ENCODE data around the gene HECTD2.

HECTD2 gene

GRCh38 chr10:91479583-91479982, 69.4 kb downstream of the HECTD2 start:
- no peak overlapping the region for H3K4me3 ChIP-seq (ENCODE audit: low read depth, low read length)
- no peaks in the 10 kb centered on the region for H3K36me3 ChIP-seq (ENCODE audit: control insufficient read depth, insufficient read depth, low read length)
- H3K27me3 ChIP-seq (ENCODE audit: control insufficient read depth, insufficient read depth, low read length): no peaks in the 10 kb centered on the region
- H3K27ac ChIP-seq (ENCODE audit: low read depth, low read length): no peak overlapping the region
- H3K4me1 ChIP-seq (ENCODE audit: control insufficient read depth, insufficient read depth, low read length): no peaks in the 10 kb centered on the region
- no peak overlapping the region for H3K9ac ChIP-seq (ENCODE audit: low read depth, low read length)
- no peaks in the 10 kb centered on the region for H3K9me3 ChIP-seq (ENCODE audit: control insufficient read depth, insufficient read depth, low read length)

GRCh38 chr10:91487911-91488582, 77.9 kb downstream of the HECTD2 start:
- H3K27me3 ChIP-seq (ENCODE audit: control insufficient read depth, insufficient read depth, low read length): no peaks in the 10 kb centered on the region
- no peak overlapping the region for H3K9ac ChIP-seq (ENCODE audit: low read depth, low read length)
- H3K4me1 ChIP-seq (ENCODE audit: control insufficient read depth, insufficient read depth, low read length): no peaks in the 10 kb centered on the region
- no peak overlapping the region for H3K4me3 ChIP-seq (ENCODE audit: low read depth, low read length)
- H3K36me3 ChIP-seq (ENCODE audit: control insufficient read depth, insufficient read depth, low read length): peaks cover 4% of the 10 kb centered on the region; the same call in 1 of the 2 replicates
- H3K9me3 ChIP-seq (ENCODE audit: control insufficient read depth, insufficient read depth, low read length): no peaks in the 10 kb centered on the region
- H3K27ac ChIP-seq (ENCODE audit: low read depth, low read length): no peak overlapping the region

GRCh38 chr10:91493313-91493712, 83.2 kb downstream of the HECTD2 start:
- Histone ChIP-seq H3K36me3 (ENCODE audit: control insufficient read depth, insufficient read depth, low read length) (no peaks in the 10 kb centered on the region), H3K9me3 (ENCODE audit: control insufficient read depth, insufficient read depth, low read length) (no peaks in the 10 kb centered on the region), H3K4me1 (ENCODE audit: control insufficient read depth, insufficient read depth, low read length) (no peaks in the 10 kb centered on the region), H3K27me3 (ENCODE audit: control insufficient read depth, insufficient read depth, low read length) (no peaks in the 10 kb centered on the region), H3K4me3 (ENCODE audit: low read depth, low read length) (no peak overlapping the region), H3K9ac (ENCODE audit: low read depth, low read length) (no peak overlapping the region), H3K27ac (ENCODE audit: low read depth, low read length) (no peak overlapping the region)

GRCh38 chr10:91495402-91495801, 85.3 kb downstream of the HECTD2 start:
- Histone ChIP-seq H3K27ac (ENCODE audit: low read depth, low read length) (no peak overlapping the region), H3K9ac (ENCODE audit: low read depth, low read length) (no peak overlapping the region), H3K36me3 (ENCODE audit: control insufficient read depth, insufficient read depth, low read length) (no peaks in the 10 kb centered on the region), H3K9me3 (ENCODE audit: control insufficient read depth, insufficient read depth, low read length) (no peaks in the 10 kb centered on the region), H3K4me1 (ENCODE audit: control insufficient read depth, insufficient read depth, low read length) (no peaks in the 10 kb centered on the region), H3K4me3 (ENCODE audit: low read depth, low read length) (no peak overlapping the region), H3K27me3 (ENCODE audit: control insufficient read depth, insufficient read depth, low read length) (no peaks in the 10 kb centered on the region)

- Histone ChIP-seq H3K4me1 (ENCODE audit: control insufficient read depth, insufficient read depth, low read length) (no peaks in the 10 kb centered on the region), H3K9ac (ENCODE audit: low read depth, low read length) (no peak overlapping the region), H3K27me3 (ENCODE audit: control insufficient read depth, insufficient read depth, low read length) (no peaks in the 10 kb centered on the region), H3K27ac (ENCODE audit: low read depth, low read length) (no peak overlapping the region), H3K9me3 (ENCODE audit: control insufficient read depth, insufficient read depth, low read length) (no peaks in the 10 kb centered on the region), H3K4me3 (ENCODE audit: low read depth, low read length) (no peak overlapping the region), H3K36me3 (ENCODE audit: control insufficient read depth, insufficient read depth, low read length) (no peaks in the 10 kb centered on the region)
Observed at GRCh38 chr10:91496016-91496415, 85.9 kb downstream of the HECTD2 start.

- H3K9me3 ChIP-seq (ENCODE audit: control insufficient read depth, insufficient read depth, low read length): no peaks in the 10 kb centered on the region
- H3K4me3 ChIP-seq (ENCODE audit: low read depth, low read length): no peak overlapping the region
- H3K4me1 ChIP-seq (ENCODE audit: control insufficient read depth, insufficient read depth, low read length): no peaks in the 10 kb centered on the region
- 0 out of 2 replicates have a peak, but pooled peaks cover 5% of the 10 kb centered on the region for H3K36me3 ChIP-seq (ENCODE audit: control insufficient read depth, insufficient read depth, low read length)
- no peak overlapping the region for H3K9ac ChIP-seq (ENCODE audit: low read depth, low read length)
- H3K27ac ChIP-seq (ENCODE audit: low read depth, low read length): no peak overlapping the region
- no peaks in the 10 kb centered on the region for H3K27me3 ChIP-seq (ENCODE audit: control insufficient read depth, insufficient read depth, low read length)
Observed at GRCh38 chr10:91511549-91512330, 101.6 kb downstream of the HECTD2 start.

GRCh38 chr10:91512458-91512857, 102.3 kb downstream of the HECTD2 start:
- H3K9ac ChIP-seq (ENCODE audit: low read depth, low read length): no peak overlapping the region

GRCh38 chr10:91513598-91514424, 103.7 kb downstream of the HECTD2 start:
- H3K9ac ChIP-seq (ENCODE audit: low read depth, low read length): no peak overlapping the region
- no peaks in the 10 kb centered on the region for H3K9me3 ChIP-seq (ENCODE audit: control insufficient read depth, insufficient read depth, low read length)
- H3K4me1 ChIP-seq (ENCODE audit: control insufficient read depth, insufficient read depth, low read length): no peaks in the 10 kb centered on the region
- no peak overlapping the region for H3K4me3 ChIP-seq (ENCODE audit: low read depth, low read length)
- 0 out of 2 replicates have a peak, but pooled peaks cover 5% of the 10 kb centered on the region for H3K36me3 ChIP-seq (ENCODE audit: control insufficient read depth, insufficient read depth, low read length)
- H3K27ac ChIP-seq (ENCODE audit: low read depth, low read length): no peak overlapping the region
- H3K27me3 ChIP-seq (ENCODE audit: control insufficient read depth, insufficient read depth, low read length): no peaks in the 10 kb centered on the region

More at GRCh38 chr10:91512458-91512857, 102.3 kb downstream of the HECTD2 start:
- Histone ChIP-seq H3K9me3 (ENCODE audit: control insufficient read depth, insufficient read depth, low read length) (no peaks in the 10 kb centered on the region), H3K27me3 (ENCODE audit: control insufficient read depth, insufficient read depth, low read length) (no peaks in the 10 kb centered on the region), H3K4me3 (ENCODE audit: low read depth, low read length) (no peak overlapping the region), H3K27ac (ENCODE audit: low read depth, low read length) (no peak overlapping the region), H3K4me1 (ENCODE audit: control insufficient read depth, insufficient read depth, low read length) (no peaks in the 10 kb centered on the region), H3K36me3 (ENCODE audit: control insufficient read depth, insufficient read depth, low read length) (0 out of 2 replicates have a peak, but pooled peaks cover 5% of the 10 kb centered on the region)

- H3K27me3 ChIP-seq (ENCODE audit: control insufficient read depth, insufficient read depth, low read length): no peaks in the 10 kb centered on the region
- no peak overlapping the region for H3K27ac ChIP-seq (ENCODE audit: low read depth, low read length)
- no peaks in the 10 kb centered on the region for H3K4me1 ChIP-seq (ENCODE audit: control insufficient read depth, insufficient read depth, low read length)
- no peaks in the 10 kb centered on the region for H3K9me3 ChIP-seq (ENCODE audit: control insufficient read depth, insufficient read depth, low read length)
- no peak overlapping the region for H3K4me3 ChIP-seq (ENCODE audit: low read depth, low read length)
- H3K36me3 ChIP-seq (ENCODE audit: control insufficient read depth, insufficient read depth, low read length): 0 out of 2 replicates have a peak, but pooled peaks cover 5% of the 10 kb centered on the region
- no peak overlapping the region for H3K9ac ChIP-seq (ENCODE audit: low read depth, low read length)
Observed at GRCh38 chr10:91514787-91515186, 104.6 kb downstream of the HECTD2 start.

- H3K4me1 ChIP-seq (ENCODE audit: control insufficient read depth, insufficient read depth, low read length): no peaks in the 10 kb centered on the region
- H3K27ac ChIP-seq (ENCODE audit: low read depth, low read length): no peak overlapping the region
- H3K9me3 ChIP-seq (ENCODE audit: control insufficient read depth, insufficient read depth, low read length): no peaks in the 10 kb centered on the region
- H3K36me3 ChIP-seq (ENCODE audit: control insufficient read depth, insufficient read depth, low read length): 0 out of 2 replicates have a peak, but pooled peaks cover 4% of the 10 kb centered on the region
- no peak overlapping the region for H3K9ac ChIP-seq (ENCODE audit: low read depth, low read length)
- no peak overlapping the region for H3K4me3 ChIP-seq (ENCODE audit: low read depth, low read length)
- no peaks in the 10 kb centered on the region for H3K27me3 ChIP-seq (ENCODE audit: control insufficient read depth, insufficient read depth, low read length)
Observed at GRCh38 chr10:91517394-91517793, 107.2 kb downstream of the HECTD2 start.

Data from HUES48 (cell line).